CD4-positive, alpha-beta T cell treated with Interleukin-2 at 100 ng/mL for 4 hours (primary cell): ENCODE measurements around the gene ITPRID1.

ENCODE experiments used
- DNase-seq: peaks from one replicate; pipeline ENCODE4 v3.0.0-alpha.2; 2020; ENCODE audit warnings: low spot score

Gene ITPRID1

DNA sequence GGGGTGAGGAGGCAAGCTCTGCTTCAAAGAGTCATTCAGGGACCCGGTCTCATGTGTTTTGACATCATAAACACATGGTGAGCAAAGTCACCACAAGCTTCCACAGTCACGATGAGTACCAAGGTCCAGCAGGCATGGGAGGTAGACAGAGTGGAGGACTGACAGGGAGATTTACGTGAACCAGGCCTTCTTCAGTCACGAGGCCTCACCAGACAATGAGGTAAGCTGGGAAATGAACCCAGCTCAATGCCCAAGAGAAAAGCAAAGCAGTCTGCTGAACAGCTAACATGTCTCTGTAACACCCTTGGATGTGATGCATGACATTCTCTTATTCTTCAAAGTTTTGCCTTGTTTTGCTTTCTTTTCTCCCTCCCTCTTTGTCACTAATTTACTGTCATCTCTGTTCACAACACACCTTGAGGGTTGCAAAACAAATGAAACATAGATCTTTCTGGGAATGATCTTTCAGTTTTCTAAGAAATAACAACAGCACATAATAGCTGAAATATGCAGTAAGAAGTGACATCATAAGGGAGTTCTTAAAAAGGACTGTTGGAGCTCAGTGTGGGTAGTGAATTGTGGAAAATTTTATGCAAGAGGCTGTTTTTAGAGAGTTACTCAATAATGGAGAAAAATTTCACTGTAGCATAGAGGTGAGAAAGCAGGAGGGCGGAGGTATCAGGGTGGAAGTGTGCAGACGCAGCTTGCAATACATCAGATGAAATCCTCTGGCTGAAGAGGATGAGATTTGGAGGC, 182.1 kb downstream of the ITPRID1 start:
- DNase-seq = no peak

DNA sequence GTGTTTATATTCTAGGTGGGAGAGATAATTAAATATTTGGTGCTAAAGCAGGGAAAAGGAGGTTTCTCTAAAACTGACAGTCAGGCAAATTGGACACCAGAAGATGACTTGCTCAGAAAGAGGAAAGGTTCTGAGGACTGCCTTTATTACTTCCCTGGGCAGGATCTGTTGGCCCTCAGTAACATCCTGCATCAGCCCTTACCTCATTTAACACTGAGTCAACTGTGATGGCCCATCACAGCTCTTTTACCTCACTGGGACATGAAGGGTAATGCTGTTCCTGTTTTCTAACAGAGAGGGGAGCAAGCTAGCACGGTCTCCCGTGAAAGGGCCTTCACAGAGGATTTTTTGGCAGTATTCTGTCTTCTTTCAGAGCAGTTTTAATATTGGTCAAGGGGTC, 185.2 kb downstream of the ITPRID1 start:
- no peak for DNase-seq

DNA sequence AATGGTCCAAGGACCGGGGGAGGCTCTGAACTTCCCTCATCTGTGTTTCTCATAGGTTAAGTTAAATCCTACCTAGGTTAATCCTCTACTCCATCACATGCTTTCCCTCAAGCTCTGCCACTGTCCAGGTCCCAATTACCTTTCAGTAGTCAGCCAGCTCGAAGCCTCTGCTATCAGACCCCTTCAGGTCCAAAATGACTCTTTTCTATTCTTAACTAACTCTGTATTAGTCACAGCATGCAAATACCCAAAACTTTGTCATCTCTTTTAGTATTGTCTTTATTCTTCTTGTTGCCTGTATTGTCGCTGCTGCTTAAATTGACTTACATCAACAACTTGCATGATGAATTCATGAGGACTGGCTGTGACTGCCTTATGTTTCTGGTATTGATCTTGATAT, 188.5 kb downstream of the ITPRID1 start:
- no peak for DNase-seq

DNA sequence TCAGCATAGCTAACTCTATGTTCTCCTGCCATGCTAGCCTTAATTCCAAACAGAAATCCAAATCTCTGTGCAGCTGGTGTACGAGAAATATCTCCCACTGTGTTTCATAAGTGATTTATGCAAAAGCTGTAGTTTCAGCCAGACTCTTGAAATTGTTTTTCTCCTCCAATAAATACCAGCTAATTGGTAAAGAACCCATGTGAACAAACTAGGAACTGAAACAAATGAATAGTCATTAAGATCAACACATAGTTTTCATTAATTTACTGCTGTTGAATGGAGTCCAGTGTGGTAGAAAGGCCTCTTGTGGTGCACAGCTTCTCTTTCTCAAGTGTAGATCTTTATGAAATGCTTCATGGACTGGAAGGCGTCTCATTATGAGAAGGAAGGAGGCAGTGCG, 191.5 kb downstream of the ITPRID1 start:
- DNase-seq = no peak

DNA sequence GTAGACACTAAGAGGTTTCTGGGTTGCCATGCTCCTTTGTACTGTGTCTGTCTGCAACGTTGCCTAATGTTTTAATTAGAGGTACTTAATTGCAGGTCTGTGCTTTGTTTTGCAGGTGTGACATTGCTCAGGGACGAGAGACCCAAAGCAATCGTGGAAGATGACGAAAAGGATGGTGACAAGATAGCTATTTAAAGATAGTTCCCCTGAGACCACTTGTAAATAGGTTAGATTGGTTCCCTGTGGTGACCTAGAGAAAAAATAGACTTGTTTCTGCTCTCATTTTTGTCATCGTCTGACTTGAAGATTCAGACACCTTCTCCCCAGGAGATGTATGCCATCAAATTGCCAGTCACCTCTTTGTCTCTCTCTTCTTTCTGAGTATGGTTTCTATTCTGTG, 193.2 kb downstream of the ITPRID1 start:
- no peak for DNase-seq
